Loucy (cell line): ENCODE results near the gene TNP1.

ENCODE experiments used
- H2AFZ ChIP-seq: fragments of 200-600 bp; sonication (generic); 2 replicates; pipeline ENCODE4 v1.6.0; 2016; ENCODE audit warnings: antibody characterized with exemption, mild to moderate bottlenecking, low read length, moderate library complexity
- H3F3A ChIP-seq: fragments of 200-600 bp; 2 replicates; pipeline ENCODE4 v1.6.0; 2016; ENCODE audit warnings: antibody characterized with exemption, low read depth, mild to moderate bottlenecking
- H3K27me3 ChIP-seq: fragments of 200-600 bp; sonication (generic); 2 replicates; pipeline ENCODE4 v1.6.1; 2014; ENCODE audit warnings: low read length, mild to moderate bottlenecking; ENCODE audit not compliant: insufficient read depth, poor library complexity, severe bottlenecking
- H3K36me3 ChIP-seq: fragments of 200-600 bp; sonication (generic); 2 replicates; pipeline ENCODE4 v1.6.1; 2016; ENCODE audit warnings: low read length; ENCODE audit not compliant: insufficient read depth
- H3K4me1 ChIP-seq: fragments of 200-600 bp; sonication (generic); 2 replicates; pipeline ENCODE4 v1.5.1; 2014; ENCODE audit warnings: low read length, mild to moderate bottlenecking; ENCODE audit not compliant: insufficient read depth, poor library complexity, severe bottlenecking
- H3K4me2 ChIP-seq: fragments of 200-600 bp; sonication (generic); 2 replicates; pipeline ENCODE4 v1.6.0; 2014; ENCODE audit warnings: antibody characterized with exemption, low read length, low read depth, mild to moderate bottlenecking; ENCODE audit not compliant: poor library complexity, severe bottlenecking
- H3K4me3 ChIP-seq: fragments of 200-600 bp; sonication (generic); 2 replicates; pipeline ENCODE4 v1.5.1; 2014; ENCODE audit warnings: low read length, mild to moderate bottlenecking, mixed read lengths; ENCODE audit not compliant: poor library complexity, severe bottlenecking
- H3K79me2 ChIP-seq: fragments of 200-600 bp; sonication (generic); 2 replicates; pipeline ENCODE4 v1.6.1; 2014; ENCODE audit warnings: low read length; ENCODE audit not compliant: insufficient read depth
- H3K9ac ChIP-seq: fragments of 200-600 bp; sonication (generic); 2 replicates; pipeline ENCODE4 v1.6.0; 2014; ENCODE audit warnings: mild to moderate bottlenecking, low read depth, low read length, moderate library complexity; ENCODE audit not compliant: poor library complexity, severe bottlenecking
- H3K9me2 ChIP-seq: fragments of 200-600 bp; sonication (generic); replicated peaks from 2 replicates; pipeline ENCODE4 v1.6.1; 2016; ENCODE audit warnings: low read depth, low read length, mixed read lengths
- H3K9me3 ChIP-seq: fragments of 200-600 bp; sonication (generic); 2 replicates; pipeline ENCODE4 v1.6.1; 2014; ENCODE audit warnings: mild to moderate bottlenecking, antibody characterized with exemption, low read length, low read depth; ENCODE audit not compliant: insufficient read depth
- H4K20me1 ChIP-seq: fragments of 200-600 bp; sonication (generic); 2 replicates; pipeline ENCODE4 v1.6.0; 2014; ENCODE audit warnings: antibody characterized with exemption, low read length, mild to moderate bottlenecking; ENCODE audit not compliant: insufficient read depth, poor library complexity, severe bottlenecking
- EZH2phosphoT487 ChIP-seq: fragments of 200-600 bp; IDR thresholded peaks from 2 replicates; pipeline ENCODE4 v1.6.1; 2018; ENCODE audit warnings: antibody characterized with exemption, mild to moderate bottlenecking, moderate library complexity, borderline replicate concordance
- TF ChIP-seq, protein P1 (sequence below): fragments of 200-600 bp; sonication (generic); conservative IDR thresholded peaks from 2 replicates; pipeline ENCODE4 v1.5.1; 2014; ENCODE audit warnings: mild to moderate bottlenecking, antibody characterized with exemption, low read length

TNP1 gene

DNA sequence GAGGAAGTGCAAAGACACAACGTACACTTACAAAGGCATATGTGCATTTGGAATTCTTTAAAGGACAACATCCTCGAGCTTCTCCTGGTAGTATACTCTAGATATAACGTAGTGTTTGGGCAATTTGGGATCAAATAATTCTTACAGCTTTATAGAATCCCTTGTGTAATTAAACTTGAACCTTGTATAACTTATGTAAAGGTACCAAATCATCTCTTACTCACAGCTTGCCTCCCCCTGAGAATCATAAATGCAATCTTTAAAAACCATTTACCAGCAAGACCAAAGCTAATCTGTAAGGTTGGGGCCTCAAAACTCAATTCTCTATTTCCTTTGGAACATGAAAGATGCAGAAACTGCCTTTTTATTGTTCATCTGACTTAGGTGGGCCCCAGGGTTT lies 12.2 kb upstream of the TNP1 start:
- TF ChIP-seq EZH2phosphoT487 = no peak
- TF ChIP-seq, protein P1, sequence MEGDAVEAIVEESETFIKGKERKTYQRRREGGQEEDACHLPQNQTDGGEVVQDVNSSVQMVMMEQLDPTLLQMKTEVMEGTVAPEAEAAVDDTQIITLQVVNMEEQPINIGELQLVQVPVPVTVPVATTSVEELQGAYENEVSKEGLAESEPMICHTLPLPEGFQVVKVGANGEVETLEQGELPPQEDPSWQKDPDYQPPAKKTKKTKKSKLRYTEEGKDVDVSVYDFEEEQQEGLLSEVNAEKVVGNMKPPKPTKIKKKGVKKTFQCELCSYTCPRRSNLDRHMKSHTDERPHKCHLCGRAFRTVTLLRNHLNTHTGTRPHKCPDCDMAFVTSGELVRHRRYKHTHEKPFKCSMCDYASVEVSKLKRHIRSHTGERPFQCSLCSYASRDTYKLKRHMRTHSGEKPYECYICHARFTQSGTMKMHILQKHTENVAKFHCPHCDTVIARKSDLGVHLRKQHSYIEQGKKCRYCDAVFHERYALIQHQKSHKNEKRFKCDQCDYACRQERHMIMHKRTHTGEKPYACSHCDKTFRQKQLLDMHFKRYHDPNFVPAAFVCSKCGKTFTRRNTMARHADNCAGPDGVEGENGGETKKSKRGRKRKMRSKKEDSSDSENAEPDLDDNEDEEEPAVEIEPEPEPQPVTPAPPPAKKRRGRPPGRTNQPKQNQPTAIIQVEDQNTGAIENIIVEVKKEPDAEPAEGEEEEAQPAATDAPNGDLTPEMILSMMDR = no peak
- H3F3A ChIP-seq = no peaks in the 10 kb centered on the region
- no peaks in the 10 kb centered on the region for H3K36me3 ChIP-seq
- no peaks in the 10 kb centered on the region for H3K4me1 ChIP-seq
- no peak overlapping the region for H3K4me2 ChIP-seq
- no peak overlapping the region for H2AFZ ChIP-seq
- no peaks in the 10 kb centered on the region for H3K79me2 ChIP-seq
- H4K20me1 ChIP-seq = no peaks in the 10 kb centered on the region
- H3K9me2 ChIP-seq = no peaks in the 10 kb centered on the region
- H3K27me3 ChIP-seq = no peaks in the 10 kb centered on the region
- no peak overlapping the region for H3K9ac ChIP-seq
- no peaks in the 10 kb centered on the region for H3K9me3 ChIP-seq
- no peak overlapping the region for H3K4me3 ChIP-seq

DNA sequence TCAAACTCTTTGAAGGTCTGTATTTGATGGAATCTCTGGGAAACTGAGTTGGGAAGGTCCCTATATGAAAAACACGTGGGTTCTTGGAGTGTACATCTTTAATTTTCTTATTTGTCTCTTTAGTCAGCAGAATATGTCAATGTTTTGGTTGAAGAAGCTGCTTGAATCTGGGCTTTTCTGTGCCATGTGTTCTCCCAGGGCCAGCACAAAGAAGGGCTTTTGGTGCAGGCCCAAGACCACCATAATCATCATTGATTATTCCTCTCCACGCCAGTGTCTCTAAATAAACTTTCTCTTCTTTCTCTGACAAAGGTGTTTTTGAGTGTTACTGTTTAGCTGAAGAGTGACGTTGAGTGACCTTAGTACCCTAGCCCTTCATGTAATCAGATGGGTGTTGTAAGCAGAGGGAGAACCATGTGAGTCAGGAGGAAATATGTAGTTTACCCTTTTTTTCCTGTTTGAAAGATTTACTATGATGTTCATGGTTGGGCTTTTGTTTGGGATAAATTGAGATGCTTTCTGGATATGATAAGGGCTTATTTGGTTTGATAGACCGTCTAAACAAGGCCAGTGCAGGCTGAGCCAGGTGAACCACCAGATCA lies 11.6 kb upstream of the TNP1 start:
- Histone ChIP-seq H3F3A (no peaks in the 10 kb centered on the region), H3K4me2 (no peak overlapping the region), H3K9me3 (no peaks in the 10 kb centered on the region), H3K27me3 (no peaks in the 10 kb centered on the region), H2AFZ (no peak overlapping the region), H3K36me3 (no peaks in the 10 kb centered on the region), H3K9ac (no peak overlapping the region), H3K4me1 (no peaks in the 10 kb centered on the region), H3K79me2 (no peaks in the 10 kb centered on the region), H3K4me3 (no peak overlapping the region), H4K20me1 (no peaks in the 10 kb centered on the region), H3K9me2 (no peaks in the 10 kb centered on the region)
- TF ChIP-seq EZH2phosphoT487 = no peak
- TF ChIP-seq, protein P1 = no peak

DNA sequence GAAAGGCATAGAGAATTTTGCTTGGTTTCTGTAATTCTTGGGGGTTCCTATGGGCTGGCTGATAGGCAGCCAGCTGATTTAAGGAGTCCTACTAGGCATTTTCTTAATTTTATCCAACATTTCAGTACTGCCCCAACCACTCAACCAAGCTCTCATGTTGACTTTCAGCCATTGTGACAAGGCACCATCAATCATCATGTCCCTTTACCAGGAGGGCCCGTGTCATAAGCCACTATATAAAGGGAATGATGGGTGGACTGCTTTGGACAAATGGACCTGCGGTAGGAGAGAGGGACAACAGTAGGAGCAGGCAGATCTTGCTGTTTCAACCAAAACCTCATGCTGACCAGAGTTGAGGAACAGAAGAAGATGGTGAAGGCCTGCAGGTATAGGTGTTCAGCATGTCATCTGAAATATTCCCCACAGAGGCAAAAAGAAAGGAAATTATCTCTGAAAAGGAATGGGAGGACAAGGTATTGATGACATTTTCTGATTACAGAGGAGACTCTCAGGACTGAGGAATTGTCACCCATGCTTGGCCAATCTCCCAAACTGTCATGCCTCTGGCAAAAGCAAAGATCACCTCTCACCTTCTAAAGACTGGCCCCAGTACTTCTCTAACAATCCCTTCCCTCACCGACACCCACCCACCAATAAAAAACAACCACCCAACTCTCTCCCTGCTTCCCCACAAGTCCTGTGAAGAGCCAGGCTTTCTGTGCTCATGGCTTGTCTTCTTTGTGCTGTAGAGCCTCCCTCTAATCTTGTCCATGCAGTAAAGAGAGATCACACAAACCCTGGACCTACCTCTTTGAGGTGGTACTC lies 10.9 kb upstream of the TNP1 start:
- TF ChIP-seq EZH2phosphoT487 = no peak
- TF ChIP-seq, protein P1 = no peak
- H3K9me3 ChIP-seq = no peaks in the 10 kb centered on the region
- no peaks in the 10 kb centered on the region for H3F3A ChIP-seq
- H3K27me3 ChIP-seq = no peaks in the 10 kb centered on the region
- no peak overlapping the region for H3K9ac ChIP-seq
- H3K4me3 ChIP-seq = no peak overlapping the region
- H3K4me2 ChIP-seq = no peak overlapping the region
- H3K9me2 ChIP-seq = no peaks in the 10 kb centered on the region
- no peaks in the 10 kb centered on the region for H4K20me1 ChIP-seq
- no peaks in the 10 kb centered on the region for H3K36me3 ChIP-seq
- no peaks in the 10 kb centered on the region for H3K79me2 ChIP-seq
- H3K4me1 ChIP-seq = no peaks in the 10 kb centered on the region
- H2AFZ ChIP-seq = no peak overlapping the region
